OCI-LY3 (cell line): ENCODE measurements around the gene GRID2.

ENCODE experiments used
- CTCF ChIP-seq: fragments of 200-600, 300-600 bp; sonication (generic); IDR thresholded peaks from 2 replicates; pipeline ENCODE4 v1.5.1; 2014; ENCODE audit warnings: antibody characterized with exemption, low read length, low read depth
- EZH2phosphoT487 ChIP-seq: fragments of 200-600 bp; shearing (Covaris generic); IDR thresholded peaks from 2 replicates; pipeline ENCODE4 v1.6.1; 2018; ENCODE audit warnings: antibody characterized with exemption, mixed run types, low read depth

- TF ChIP-seq CTCF, result peak; percentile 93
- no peak for TF ChIP-seq EZH2phosphoT487
These were observed 1461.0 kb downstream of the GRID2 start for GRCh38 chr4:93764639-93765246.
